Omental fat pad (tissue), 4 donors: Measurements from ENCODE around the gene PHF20. TPM values are rescaled to one million over a fixed set of nuclear protein-coding genes. Genes with fewer than 3 reads are reported as not detected.
"Not testable (repeated sequence)": the region's sequence is repeated elsewhere in the genome, so short reads cannot be mapped to it uniquely, and the experiment has no call there.

ENCODE experiments used
- ATAC-seq: fragments of 150-250 bp; one replicate; pipeline ENCODE4 v1.9.1; 2016; ENCODE audit warnings: mild to moderate bottlenecking, moderate library complexity; ENCODE audit not compliant: low FRiP score
- DNase-seq: peaks from one replicate; pipeline ENCODE4 v3.0.0-alpha.2; 2019; ENCODE audit warnings: low spot score
- total RNA-seq, 4 donors: library from RNA; depleted of rRNA; stranded (reverse); fragments of >200 nt; gene quantifications; one replicate each; pipeline ENCODE4 v1.1.0, GENCODE V29; 2016
- TF ChIP-seq, protein P1 (sequence below), 3 donors: fragments of 450-650 bp; IDR thresholded peaks; one replicate each; pipeline ENCODE4 v1.5.1; 2016 to 2017; ENCODE audit warnings: antibody characterized with exemption in 3 of 3, mild to moderate bottlenecking in 3 of 3, moderate library complexity in 2 of 3

Gene PHF20
- total RNA-seq, 4 donors from 2014 or later, result 51.0 to 71.7 (median 54.8) TPM

DNA sequence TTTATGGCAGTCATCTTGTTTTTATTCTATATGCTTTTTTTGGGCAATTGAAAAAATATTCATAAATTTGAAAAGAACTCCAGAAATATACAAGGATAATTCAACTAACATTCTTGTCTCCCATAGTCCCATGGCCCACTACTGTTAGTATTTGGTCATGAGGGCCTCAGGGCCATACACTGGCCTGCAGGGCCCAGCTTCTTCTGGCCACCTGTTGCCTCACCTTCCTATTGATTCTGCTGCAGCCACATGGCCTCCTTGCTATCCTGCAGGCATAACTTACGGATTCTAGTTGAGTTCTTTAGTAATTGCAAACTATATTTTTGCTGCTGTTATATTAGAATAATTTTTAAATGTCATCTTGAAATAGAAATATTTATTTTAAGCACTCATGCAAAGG is 109.9 kb downstream of the PHF20 start:
- TF ChIP-seq, protein P1, sequence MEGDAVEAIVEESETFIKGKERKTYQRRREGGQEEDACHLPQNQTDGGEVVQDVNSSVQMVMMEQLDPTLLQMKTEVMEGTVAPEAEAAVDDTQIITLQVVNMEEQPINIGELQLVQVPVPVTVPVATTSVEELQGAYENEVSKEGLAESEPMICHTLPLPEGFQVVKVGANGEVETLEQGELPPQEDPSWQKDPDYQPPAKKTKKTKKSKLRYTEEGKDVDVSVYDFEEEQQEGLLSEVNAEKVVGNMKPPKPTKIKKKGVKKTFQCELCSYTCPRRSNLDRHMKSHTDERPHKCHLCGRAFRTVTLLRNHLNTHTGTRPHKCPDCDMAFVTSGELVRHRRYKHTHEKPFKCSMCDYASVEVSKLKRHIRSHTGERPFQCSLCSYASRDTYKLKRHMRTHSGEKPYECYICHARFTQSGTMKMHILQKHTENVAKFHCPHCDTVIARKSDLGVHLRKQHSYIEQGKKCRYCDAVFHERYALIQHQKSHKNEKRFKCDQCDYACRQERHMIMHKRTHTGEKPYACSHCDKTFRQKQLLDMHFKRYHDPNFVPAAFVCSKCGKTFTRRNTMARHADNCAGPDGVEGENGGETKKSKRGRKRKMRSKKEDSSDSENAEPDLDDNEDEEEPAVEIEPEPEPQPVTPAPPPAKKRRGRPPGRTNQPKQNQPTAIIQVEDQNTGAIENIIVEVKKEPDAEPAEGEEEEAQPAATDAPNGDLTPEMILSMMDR (IDR thresholded peaks at IDR 0.05), result no peak
- no peak for ATAC-seq

DNA sequence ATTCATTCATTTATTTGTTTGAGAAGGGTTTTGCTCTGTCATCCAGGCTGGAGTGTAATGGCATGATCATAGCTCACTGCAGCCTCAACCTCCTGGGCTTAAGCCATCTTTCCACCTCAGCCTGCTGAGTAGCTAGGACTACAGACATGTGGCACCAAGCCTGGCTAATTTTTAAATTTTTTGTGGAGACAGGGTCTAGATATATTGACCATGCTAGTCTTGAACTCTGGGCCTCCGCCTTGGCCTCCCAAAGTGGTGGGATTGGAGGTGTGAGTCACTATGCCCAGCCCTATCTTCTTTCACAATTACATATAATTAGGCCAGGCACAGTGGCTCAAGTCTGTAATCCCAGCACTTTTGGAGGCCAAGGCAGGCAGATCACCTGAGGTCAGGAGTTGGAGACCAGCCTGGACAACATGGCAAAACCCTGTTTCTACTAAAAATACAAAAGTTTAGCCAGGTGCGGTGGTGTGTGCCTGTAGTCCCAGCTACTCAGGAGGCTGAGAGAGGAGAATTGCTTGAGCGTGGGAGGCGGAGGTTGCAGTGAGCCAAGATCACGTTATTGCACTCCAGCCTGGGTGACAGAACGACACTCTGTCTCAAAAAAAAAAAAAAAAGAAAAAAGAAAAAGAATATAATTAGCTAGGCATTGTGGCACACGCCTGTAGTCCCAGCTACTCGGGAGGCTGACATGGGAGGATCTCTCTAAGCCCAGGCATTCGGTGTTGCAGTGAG is 110.8 kb downstream of the PHF20 start:
- not testable (repeated sequence) for ATAC-seq, DNase-seq

More for the DNA sequence above, 109.9 kb downstream of the PHF20 start:
- no peak for DNase-seq

DNA sequence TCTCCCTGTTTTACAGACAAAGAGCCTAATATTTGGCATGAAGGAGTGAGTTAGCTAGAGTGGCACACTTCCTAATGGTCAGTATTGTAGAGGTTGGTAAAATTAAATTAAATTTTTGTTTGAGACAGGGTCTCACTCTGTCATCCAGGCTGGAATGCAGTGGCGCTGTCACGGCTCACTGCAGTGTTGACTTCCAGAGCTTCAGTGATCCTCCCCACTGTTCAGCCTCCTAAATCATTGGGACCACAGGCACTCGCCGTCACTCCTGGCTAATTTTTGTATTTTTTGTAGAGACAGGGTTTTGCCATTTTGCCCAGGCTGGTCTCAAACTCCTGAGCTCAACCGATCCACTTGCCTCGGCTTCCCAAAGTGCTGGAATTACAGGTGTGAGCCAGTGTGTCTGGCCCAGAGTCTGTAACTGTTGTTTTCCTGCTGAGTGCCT is 111.5 kb downstream of the PHF20 start:
- DNase-seq, result no peak
- no peak for ATAC-seq
- TF ChIP-seq, protein P1 (IDR thresholded peaks at IDR 0.05), result no peak

DNA sequence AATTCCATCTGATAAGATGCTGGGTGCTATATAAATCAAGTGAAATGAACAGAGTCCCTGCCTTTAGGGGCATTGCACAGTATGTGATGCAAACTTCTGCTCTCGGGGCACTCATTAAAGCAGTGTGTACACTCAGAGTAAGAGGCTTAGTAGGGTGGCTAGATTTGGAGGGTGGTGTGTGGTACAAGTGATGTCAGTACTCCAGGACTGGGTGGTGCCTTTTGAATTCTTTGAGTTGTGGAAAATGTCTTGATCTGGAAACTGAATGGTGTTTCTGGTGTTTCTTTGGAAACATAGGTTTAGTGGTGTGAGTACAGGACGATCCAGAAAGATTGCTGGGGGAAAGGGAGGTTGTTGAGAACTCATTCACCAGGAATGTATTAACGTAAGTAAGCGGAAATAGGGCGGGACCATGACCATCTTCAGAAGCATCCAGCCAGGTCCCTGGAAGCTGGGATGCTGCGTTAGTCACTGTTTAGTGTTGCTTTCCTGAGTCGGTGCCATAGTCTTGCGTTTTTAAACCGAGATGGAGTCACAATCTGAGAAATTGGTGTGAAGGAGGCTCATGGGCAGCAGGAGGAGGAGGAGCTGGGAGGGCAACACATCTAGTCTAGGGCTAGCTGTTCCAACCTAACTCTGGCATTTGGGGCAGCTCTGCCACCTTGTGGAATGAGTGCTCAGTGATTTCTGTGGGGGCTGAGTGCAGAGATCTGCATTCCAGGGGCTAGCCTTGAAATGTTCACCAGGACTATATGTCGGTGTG is 112.1 kb downstream of the PHF20 start:
- TF ChIP-seq, protein P1 (IDR thresholded peaks at IDR 0.05), result peak in 1 of 3 donors; percentile 84
- ATAC-seq (peak; percentile 96), DNase-seq (peak; percentile 27)

DNA sequence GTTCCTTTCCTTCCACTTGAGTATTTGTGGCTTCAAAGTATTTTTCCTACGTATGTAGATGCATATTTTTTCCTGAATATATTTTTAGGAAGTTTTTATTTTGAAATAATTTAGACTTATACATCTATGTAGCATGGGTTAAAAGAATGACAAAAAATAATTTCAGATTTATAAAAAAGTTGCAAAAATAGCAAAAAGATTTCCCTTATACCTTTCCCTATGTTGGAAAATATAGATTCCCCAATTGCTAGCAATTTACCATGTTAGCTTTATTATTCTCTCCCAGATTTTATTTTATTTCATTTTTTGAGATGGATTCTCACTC is 112.7 kb downstream of the PHF20 start:
- no peak for ATAC-seq
- TF ChIP-seq, protein P1 (IDR thresholded peaks at IDR 0.05), result no peak

DNA sequence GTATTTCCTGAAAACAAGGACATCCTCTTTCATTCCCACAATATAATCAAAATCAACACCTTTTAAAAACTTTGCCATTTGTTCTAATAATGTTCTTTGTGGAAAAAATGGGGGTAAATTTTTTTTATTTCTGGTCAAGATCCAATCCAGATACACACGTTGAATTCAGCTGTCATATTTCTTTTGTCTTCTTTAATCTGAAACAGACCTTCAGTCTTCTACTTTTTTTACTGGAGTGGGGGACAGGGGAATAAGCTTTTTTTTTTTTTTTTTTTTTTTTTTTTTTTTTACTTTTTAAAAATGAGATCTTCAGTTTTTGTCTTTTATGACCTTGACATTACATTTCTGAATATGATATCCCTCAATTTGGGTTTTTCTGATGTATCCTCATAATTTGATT is 113.4 kb downstream of the PHF20 start:
- ATAC-seq, result no peak
- TF ChIP-seq, protein P1 (IDR thresholded peaks at IDR 0.05), result no peak
- DNase-seq, result no peak

More for the DNA sequence above, 112.7 kb downstream of the PHF20 start:
- no peak for DNase-seq

DNA sequence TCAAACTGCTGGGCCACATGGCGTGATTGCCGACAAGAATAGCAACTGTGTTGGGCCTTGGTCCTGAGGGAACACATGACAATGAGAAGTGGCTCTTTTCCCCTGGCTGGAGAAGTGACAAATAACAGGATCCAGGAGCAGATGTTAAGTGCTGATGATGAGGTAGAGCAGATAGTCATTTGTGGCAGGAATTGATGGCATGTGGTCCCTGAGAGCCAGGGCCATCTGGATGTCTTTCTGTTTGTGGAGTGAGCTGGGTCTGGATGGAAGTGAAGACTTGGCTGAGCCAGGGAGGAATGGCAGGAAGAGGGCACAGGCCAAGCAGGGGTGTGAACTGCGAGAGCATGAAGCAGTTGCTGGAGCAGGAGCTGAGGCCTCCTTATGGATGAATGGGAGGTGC is 114.7 kb downstream of the PHF20 start:
- no peak for ATAC-seq
- TF ChIP-seq, protein P1 (IDR thresholded peaks at IDR 0.05), result no peak
- no peak for DNase-seq
